WTC11 (cell line): ENCODE results near the gene TLNRD1. TPM values are rescaled to one million over a fixed set of nuclear protein-coding genes. Genes with fewer than 3 reads are reported as not detected.

Source experiments
- EMX1 ChIP-seq: fragments of 250-450 bp; sonication (Bioruptor Pico); IDR thresholded peaks from 2 replicates; pipeline ENCODE4 v1.8.0; 2021; ENCODE audit warnings: mild to moderate bottlenecking
- ESRRA ChIP-seq: sonication (generic); formaldehyde crosslinking; IDR thresholded peaks from 2 replicates; pipeline ENCODE4 v1.8.1; 2022; ENCODE audit warnings: mild to moderate bottlenecking, missing genetic modification reagents, borderline replicate concordance
- GABPB1 ChIP-seq: sonication (generic); formaldehyde crosslinking; IDR thresholded peaks from 2 replicates; pipeline ENCODE4 v1.8.1; 2023; ENCODE audit warnings: mild to moderate bottlenecking, missing genetic modification reagents
- HMGA2 ChIP-seq: fragments of 250-450 bp; sonication (Bioruptor Pico); IDR thresholded peaks from 2 replicates; pipeline ENCODE4 v1.4.0; 2021; ENCODE audit warnings: mild to moderate bottlenecking, moderate library complexity
- MXD4 ChIP-seq: fragments of 250-450 bp; sonication (Bioruptor Pico); IDR thresholded peaks from 2 replicates; pipeline ENCODE4 v1.8.0; 2021; ENCODE audit warnings: mild to moderate bottlenecking, moderate library complexity, borderline replicate concordance
- MYBL2 ChIP-seq: sonication (generic); formaldehyde crosslinking; IDR thresholded peaks from 2 replicates; pipeline ENCODE4 v1.8.1; 2023; ENCODE audit warnings: mild to moderate bottlenecking, moderate library complexity, missing genetic modification reagents
- NR3C1 ChIP-seq: sonication (generic); formaldehyde crosslinking; conservative IDR thresholded peaks from 2 replicates; pipeline ENCODE4 v1.8.1; 2023; ENCODE audit warnings: low read depth, mild to moderate bottlenecking, missing genetic modification reagents
- SMAD3 ChIP-seq: sonication (generic); formaldehyde crosslinking; IDR thresholded peaks from 2 replicates; pipeline ENCODE4 v1.8.0; 2022; ENCODE audit warnings: missing genetic modification reagents, mild to moderate bottlenecking, borderline replicate concordance
- TEAD1 ChIP-seq: sonication (generic); formaldehyde crosslinking; IDR thresholded peaks from 2 replicates; pipeline ENCODE4 v1.8.0; 2022; ENCODE audit warnings: mild to moderate bottlenecking, missing genetic modification reagents
- ZNF219 ChIP-seq: sonication (generic); formaldehyde crosslinking; IDR thresholded peaks from 2 replicates; pipeline ENCODE4 v1.8.0; 2023; ENCODE audit warnings: missing genetic modification reagents, mild to moderate bottlenecking, borderline replicate concordance
- ZNF263 ChIP-seq: sonication (generic); formaldehyde crosslinking; IDR thresholded peaks from 2 replicates; pipeline ENCODE4 v1.8.1; 2022; ENCODE audit warnings: low read depth, mild to moderate bottlenecking, moderate library complexity, missing genetic modification reagents
- ZNF416 ChIP-seq: fragments of 250-450 bp; sonication (Bioruptor Pico); IDR thresholded peaks from 2 replicates; pipeline ENCODE4 v1.9.0; 2021; ENCODE audit warnings: mild to moderate bottlenecking, inconsistent platforms
- total RNA-seq: library from RNA; stranded (reverse); gene quantifications from 3 replicates; pipeline ENCODE4 v1.2.3, GENCODE V29; 2021
- TF ChIP-seq, protein P1 (sequence below): sonication (generic); formaldehyde crosslinking; IDR thresholded peaks from 2 replicates; pipeline ENCODE4 v1.8.1; 2022; ENCODE audit warnings: missing genetic modification reagents, borderline replicate concordance
- TF ChIP-seq, protein P2 (sequence below): sonication (generic); formaldehyde crosslinking; IDR thresholded peaks from 2 replicates; pipeline ENCODE4 v1.8.1; 2023; ENCODE audit warnings: mild to moderate bottlenecking, missing genetic modification reagents, borderline replicate concordance
- TF ChIP-seq, protein P3 (sequence below): fragments of 250-450 bp; sonication (Bioruptor Pico); IDR thresholded peaks from 2 replicates; pipeline ENCODE4 v2.1.2; 2022; ENCODE audit warnings: mild to moderate bottlenecking, moderate library complexity
- TF ChIP-seq, protein P4 (sequence below): fragments of 250-450 bp; sonication (Bioruptor Pico); conservative IDR thresholded peaks from 2 replicates; pipeline ENCODE4 v1.9.0; 2021; ENCODE audit warnings: mild to moderate bottlenecking
- TF ChIP-seq, protein P5 (sequence below): sonication (generic); formaldehyde crosslinking; IDR thresholded peaks from 2 replicates; pipeline ENCODE4 v1.8.0; 2023; ENCODE audit warnings: missing genetic modification reagents, mild to moderate bottlenecking, borderline replicate concordance
- TF ChIP-seq, protein P6 (sequence below): fragments of 250-450 bp; sonication (Bioruptor Pico); IDR thresholded peaks from 2 replicates; pipeline ENCODE4 v1.9.0; 2021; ENCODE audit warnings: mild to moderate bottlenecking, borderline replicate concordance

TLNRD1 gene
- total RNA-seq, 1 experiment from 2014 or later = 26.7 TPM

DNA sequence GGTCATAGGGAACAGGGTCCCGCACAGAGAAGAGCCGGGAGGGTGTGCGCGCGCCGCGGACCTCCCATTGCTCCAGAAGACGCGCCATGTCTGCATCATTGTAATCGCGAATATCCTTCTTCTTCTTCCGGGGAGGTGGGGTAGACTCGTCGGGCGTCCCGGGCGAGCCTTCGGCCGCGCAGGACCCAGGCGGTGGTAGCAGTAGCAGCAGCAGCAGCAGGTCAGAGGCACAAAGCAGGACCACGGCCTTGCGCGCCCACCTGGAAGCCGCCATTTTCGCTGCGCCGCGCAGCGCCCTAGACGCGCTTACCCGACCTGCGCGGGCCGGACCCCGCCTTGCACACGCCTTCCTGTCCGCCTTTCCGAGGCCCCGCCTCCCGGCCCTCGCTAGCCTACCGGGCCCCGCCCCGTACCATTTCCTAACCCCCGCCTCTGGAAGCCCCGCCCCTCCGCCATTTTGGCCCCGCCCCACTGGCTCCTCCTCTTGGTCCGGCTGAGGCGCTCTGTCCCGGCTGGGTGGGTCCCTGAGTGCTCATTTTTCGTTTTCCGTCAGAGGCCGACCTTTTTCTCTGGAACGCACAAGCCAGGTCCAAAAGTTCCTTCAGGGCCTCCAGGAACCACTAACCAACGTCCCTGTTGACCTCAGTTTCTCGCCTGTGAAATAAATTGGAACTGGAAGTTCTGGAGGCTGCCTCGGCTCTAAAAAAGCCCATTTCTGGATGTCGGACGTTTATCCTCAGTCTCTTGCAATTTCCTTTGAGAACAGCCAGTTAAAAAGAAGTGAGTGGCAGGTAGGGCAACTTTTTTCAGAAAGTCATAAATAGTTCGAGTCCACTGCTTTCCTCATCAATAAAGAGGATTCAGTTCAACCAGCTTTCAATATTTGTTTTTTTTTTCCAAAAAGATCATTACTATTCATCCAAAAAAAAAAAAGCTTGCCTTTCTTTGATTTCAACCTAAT is 10.9 kb upstream of the TLNRD1 start, which contains the start of gene MESD (continued):
- TF ChIP-seq, protein P1, sequence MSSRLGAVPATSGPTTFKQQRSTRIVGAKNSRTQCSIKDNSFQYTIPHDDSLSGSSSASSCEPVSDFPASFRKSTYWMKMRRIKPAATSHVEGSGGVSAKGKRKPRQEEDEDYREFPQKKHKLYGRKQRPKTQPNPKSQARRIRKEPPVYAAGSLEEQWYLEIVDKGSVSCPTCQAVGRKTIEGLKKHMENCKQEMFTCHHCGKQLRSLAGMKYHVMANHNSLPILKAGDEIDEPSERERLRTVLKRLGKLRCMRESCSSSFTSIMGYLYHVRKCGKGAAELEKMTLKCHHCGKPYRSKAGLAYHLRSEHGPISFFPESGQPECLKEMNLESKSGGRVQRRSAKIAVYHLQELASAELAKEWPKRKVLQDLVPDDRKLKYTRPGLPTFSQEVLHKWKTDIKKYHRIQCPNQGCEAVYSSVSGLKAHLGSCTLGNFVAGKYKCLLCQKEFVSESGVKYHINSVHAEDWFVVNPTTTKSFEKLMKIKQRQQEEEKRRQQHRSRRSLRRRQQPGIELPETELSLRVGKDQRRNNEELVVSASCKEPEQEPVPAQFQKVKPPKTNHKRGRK (CRISPR knock-in tag) = no peak
- TF ChIP-seq SMAD3 = peak; percentile 75; the same call in 1 of the 2 replicates
- no peak for TF ChIP-seq TEAD1 (CRISPR knock-in tag)
- TF ChIP-seq, protein P2, sequence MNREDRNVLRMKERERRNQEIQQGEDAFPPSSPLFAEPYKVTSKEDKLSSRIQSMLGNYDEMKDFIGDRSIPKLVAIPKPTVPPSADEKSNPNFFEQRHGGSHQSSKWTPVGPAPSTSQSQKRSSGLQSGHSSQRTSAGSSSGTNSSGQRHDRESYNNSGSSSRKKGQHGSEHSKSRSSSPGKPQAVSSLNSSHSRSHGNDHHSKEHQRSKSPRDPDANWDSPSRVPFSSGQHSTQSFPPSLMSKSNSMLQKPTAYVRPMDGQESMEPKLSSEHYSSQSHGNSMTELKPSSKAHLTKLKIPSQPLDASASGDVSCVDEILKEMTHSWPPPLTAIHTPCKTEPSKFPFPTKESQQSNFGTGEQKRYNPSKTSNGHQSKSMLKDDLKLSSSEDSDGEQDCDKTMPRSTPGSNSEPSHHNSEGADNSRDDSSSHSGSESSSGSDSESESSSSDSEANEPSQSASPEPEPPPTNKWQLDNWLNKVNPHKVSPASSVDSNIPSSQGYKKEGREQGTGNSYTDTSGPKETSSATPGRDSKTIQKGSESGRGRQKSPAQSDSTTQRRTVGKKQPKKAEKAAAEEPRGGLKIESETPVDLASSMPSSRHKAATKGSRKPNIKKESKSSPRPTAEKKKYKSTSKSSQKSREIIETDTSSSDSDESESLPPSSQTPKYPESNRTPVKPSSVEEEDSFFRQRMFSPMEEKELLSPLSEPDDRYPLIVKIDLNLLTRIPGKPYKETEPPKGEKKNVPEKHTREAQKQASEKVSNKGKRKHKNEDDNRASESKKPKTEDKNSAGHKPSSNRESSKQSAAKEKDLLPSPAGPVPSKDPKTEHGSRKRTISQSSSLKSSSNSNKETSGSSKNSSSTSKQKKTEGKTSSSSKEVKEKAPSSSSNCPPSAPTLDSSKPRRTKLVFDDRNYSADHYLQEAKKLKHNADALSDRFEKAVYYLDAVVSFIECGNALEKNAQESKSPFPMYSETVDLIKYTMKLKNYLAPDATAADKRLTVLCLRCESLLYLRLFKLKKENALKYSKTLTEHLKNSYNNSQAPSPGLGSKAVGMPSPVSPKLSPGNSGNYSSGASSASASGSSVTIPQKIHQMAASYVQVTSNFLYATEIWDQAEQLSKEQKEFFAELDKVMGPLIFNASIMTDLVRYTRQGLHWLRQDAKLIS = no peak
- TF ChIP-seq, protein P3, sequence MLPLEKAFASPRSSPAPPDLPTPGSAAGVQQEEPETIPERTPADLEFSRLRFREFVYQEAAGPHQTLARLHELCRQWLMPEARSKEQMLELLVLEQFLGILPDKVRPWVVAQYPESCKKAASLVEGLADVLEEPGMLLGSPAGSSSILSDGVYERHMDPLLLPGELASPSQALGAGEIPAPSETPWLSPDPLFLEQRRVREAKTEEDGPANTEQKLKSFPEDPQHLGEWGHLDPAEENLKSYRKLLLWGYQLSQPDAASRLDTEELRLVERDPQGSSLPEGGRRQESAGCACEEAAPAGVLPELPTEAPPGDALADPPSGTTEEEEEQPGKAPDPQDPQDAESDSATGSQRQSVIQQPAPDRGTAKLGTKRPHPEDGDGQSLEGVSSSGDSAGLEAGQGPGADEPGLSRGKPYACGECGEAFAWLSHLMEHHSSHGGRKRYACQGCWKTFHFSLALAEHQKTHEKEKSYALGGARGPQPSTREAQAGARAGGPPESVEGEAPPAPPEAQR = no peak
- 0 out of 2 replicates have a peak, but pooled peaks have one; percentile 59 for TF ChIP-seq MYBL2 (CRISPR knock-in tag)
- TF ChIP-seq, protein P4, sequence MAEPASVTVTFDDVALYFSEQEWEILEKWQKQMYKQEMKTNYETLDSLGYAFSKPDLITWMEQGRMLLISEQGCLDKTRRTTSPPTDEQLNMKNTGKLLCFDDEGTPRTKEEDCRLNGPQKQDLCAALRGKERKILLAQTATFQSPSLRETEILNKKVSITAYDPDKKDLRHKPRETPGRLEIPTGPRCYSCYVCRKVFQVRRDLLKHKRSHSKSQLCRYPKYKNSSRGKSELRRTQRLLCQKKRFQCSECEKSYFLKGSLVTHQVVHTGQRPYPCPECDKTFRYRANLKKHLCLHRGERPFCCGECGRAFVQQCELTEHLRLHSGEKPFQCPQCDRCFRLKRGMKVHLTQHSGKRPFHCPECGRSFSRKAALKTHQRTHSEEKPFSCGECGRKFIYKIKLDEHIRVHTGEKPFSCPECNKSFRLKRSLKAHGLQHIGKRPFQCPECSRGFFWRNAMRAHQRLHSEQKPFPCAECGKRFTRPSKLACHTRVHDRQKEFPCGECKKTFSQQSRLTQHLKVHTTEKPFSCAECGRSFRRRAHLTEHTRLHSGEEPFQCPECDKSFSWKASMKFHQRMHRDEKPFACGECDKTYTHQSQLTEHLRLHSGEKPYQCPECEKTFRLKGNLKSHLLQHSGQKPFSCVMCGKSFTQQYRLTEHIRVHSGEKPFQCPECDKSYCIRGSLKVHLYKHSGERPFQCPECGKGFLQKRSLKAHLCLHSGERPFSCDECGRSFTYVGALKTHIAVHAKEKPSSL (CRISPR knock-in tag) = no peak
- TF ChIP-seq EMX1 (CRISPR knock-in tag) = no peak
- no peak for TF ChIP-seq ZNF263
- no peak for TF ChIP-seq HMGA2 (CRISPR knock-in tag)
- TF ChIP-seq ZNF219 (CRISPR knock-in tag) = no peak
- no peak for TF ChIP-seq ESRRA (CRISPR knock-in tag)
- TF ChIP-seq MXD4 (CRISPR knock-in tag) = no peak
- TF ChIP-seq, protein P5, sequence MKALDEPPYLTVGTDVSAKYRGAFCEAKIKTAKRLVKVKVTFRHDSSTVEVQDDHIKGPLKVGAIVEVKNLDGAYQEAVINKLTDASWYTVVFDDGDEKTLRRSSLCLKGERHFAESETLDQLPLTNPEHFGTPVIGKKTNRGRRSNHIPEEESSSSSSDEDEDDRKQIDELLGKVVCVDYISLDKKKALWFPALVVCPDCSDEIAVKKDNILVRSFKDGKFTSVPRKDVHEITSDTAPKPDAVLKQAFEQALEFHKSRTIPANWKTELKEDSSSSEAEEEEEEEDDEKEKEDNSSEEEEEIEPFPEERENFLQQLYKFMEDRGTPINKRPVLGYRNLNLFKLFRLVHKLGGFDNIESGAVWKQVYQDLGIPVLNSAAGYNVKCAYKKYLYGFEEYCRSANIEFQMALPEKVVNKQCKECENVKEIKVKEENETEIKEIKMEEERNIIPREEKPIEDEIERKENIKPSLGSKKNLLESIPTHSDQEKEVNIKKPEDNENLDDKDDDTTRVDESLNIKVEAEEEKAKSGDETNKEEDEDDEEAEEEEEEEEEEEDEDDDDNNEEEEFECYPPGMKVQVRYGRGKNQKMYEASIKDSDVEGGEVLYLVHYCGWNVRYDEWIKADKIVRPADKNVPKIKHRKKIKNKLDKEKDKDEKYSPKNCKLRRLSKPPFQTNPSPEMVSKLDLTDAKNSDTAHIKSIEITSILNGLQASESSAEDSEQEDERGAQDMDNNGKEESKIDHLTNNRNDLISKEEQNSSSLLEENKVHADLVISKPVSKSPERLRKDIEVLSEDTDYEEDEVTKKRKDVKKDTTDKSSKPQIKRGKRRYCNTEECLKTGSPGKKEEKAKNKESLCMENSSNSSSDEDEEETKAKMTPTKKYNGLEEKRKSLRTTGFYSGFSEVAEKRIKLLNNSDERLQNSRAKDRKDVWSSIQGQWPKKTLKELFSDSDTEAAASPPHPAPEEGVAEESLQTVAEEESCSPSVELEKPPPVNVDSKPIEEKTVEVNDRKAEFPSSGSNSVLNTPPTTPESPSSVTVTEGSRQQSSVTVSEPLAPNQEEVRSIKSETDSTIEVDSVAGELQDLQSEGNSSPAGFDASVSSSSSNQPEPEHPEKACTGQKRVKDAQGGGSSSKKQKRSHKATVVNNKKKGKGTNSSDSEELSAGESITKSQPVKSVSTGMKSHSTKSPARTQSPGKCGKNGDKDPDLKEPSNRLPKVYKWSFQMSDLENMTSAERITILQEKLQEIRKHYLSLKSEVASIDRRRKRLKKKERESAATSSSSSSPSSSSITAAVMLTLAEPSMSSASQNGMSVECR (CRISPR knock-in tag) = no peak
- peak; percentile 20; the same call in 1 of the 2 replicates for TF ChIP-seq ZNF416
- no peak for TF ChIP-seq NR3C1 (CRISPR knock-in tag)
- no peak for TF ChIP-seq GABPB1 (CRISPR knock-in tag)
- TF ChIP-seq, protein P6, sequence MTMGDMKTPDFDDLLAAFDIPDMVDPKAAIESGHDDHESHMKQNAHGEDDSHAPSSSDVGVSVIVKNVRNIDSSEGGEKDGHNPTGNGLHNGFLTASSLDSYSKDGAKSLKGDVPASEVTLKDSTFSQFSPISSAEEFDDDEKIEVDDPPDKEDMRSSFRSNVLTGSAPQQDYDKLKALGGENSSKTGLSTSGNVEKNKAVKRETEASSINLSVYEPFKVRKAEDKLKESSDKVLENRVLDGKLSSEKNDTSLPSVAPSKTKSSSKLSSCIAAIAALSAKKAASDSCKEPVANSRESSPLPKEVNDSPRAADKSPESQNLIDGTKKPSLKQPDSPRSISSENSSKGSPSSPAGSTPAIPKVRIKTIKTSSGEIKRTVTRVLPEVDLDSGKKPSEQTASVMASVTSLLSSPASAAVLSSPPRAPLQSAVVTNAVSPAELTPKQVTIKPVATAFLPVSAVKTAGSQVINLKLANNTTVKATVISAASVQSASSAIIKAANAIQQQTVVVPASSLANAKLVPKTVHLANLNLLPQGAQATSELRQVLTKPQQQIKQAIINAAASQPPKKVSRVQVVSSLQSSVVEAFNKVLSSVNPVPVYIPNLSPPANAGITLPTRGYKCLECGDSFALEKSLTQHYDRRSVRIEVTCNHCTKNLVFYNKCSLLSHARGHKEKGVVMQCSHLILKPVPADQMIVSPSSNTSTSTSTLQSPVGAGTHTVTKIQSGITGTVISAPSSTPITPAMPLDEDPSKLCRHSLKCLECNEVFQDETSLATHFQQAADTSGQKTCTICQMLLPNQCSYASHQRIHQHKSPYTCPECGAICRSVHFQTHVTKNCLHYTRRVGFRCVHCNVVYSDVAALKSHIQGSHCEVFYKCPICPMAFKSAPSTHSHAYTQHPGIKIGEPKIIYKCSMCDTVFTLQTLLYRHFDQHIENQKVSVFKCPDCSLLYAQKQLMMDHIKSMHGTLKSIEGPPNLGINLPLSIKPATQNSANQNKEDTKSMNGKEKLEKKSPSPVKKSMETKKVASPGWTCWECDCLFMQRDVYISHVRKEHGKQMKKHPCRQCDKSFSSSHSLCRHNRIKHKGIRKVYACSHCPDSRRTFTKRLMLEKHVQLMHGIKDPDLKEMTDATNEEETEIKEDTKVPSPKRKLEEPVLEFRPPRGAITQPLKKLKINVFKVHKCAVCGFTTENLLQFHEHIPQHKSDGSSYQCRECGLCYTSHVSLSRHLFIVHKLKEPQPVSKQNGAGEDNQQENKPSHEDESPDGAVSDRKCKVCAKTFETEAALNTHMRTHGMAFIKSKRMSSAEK (CRISPR knock-in tag) = no peak
